Measurements from ENCODE around the gene SRL.

The SRL gene

GRCh38 chr16:4202615-4203345, 39.1 kb downstream of the SRL start:
- DNase-seq (ENCODE audit: low spot score), result no peak

- DNase-seq (ENCODE audit: low spot score), result no peak
These were observed 41.1 kb downstream of the SRL start for GRCh38 chr16:4200781-4201137.

GRCh38 chr16:4200000-4200780, 41.7 kb downstream of the SRL start:
- peak; percentile 71 for DNase-seq (ENCODE audit: low spot score)

- DNase-seq (ENCODE audit: low spot score), result no peak
These were observed 43.1 kb downstream of the SRL start for GRCh38 chr16:4198816-4199215.

- no peak for DNase-seq (ENCODE audit: low spot score)
These were observed 47.2 kb downstream of the SRL start for GRCh38 chr16:4194661-4195060.

- no peak for DNase-seq (ENCODE audit: low spot score)
These were observed 48.0 kb downstream of the SRL start for GRCh38 chr16:4193920-4194319.

- no peak for DNase-seq (ENCODE audit: low spot score)
These were observed 49.7 kb downstream of the SRL start for GRCh38 chr16:4192206-4192605.

- DNase-seq (ENCODE audit: low spot score), result no peak
These were observed 51.1 kb downstream of the SRL start for GRCh38 chr16:4190712-4191333.

GRCh38 chr16:4190086-4190485, 51.8 kb downstream of the SRL start:
- no peak for DNase-seq (ENCODE audit: low spot score)

GRCh38 chr16:4184038-4184702, 57.7 kb downstream of the SRL start:
- DNase-seq (ENCODE audit: low spot score), result no peak

- DNase-seq (ENCODE audit: low spot score), result peak; percentile 88
These were observed 58.4 kb downstream of the SRL start for GRCh38 chr16:4183237-4184037.

- DNase-seq (ENCODE audit: low spot score), result no peak
These were observed 59.2 kb downstream of the SRL start for GRCh38 chr16:4182581-4183236.

- no peak for DNase-seq (ENCODE audit: low spot score)
These were observed 61.4 kb downstream of the SRL start for GRCh38 chr16:4180511-4180910.

GRCh38 chr16:4179763-4180260, 62.1 kb downstream of the SRL start:
- DNase-seq (ENCODE audit: low spot score), result no peak

GRCh38 chr16:4179020-4179419, 62.9 kb downstream of the SRL start:
- no peak for DNase-seq (ENCODE audit: low spot score)

- DNase-seq (ENCODE audit: low spot score), result no peak
These were observed 63.3 kb downstream of the SRL start for GRCh38 chr16:4178468-4179010.

- DNase-seq (ENCODE audit: low spot score), result no peak
These were observed 64.9 kb downstream of the SRL start for GRCh38 chr16:4176906-4177417.

GRCh38 chr16:4175849-4176248, 66.0 kb downstream of the SRL start:
- DNase-seq (ENCODE audit: low spot score), result no peak

- no peak for DNase-seq (ENCODE audit: low spot score)
These were observed 69.8 kb downstream of the SRL start for GRCh38 chr16:4172070-4172469.

- no peak for DNase-seq (ENCODE audit: low spot score)
These were observed 72.5 kb downstream of the SRL start for GRCh38 chr16:4169415-4169814.

All from SK-N-DZ (cell line).